Kidney tubule cell (primary cell): ENCODE measurements around the gene CBX4.

ENCODE experiments used
- DNase-seq: peaks from one replicate; pipeline ENCODE4 v3.0.0-alpha.2; 2018; ENCODE audit warnings: low spot score

The CBX4 gene

GRCh38 chr17:79841369-79842135 lies 2.3 kb upstream of the CBX4 start:
- no peak for DNase-seq

- DNase-seq: no peak
These were observed 1.7 kb upstream of the CBX4 start for GRCh38 chr17:79840989-79841286.

- DNase-seq: no peak
These were observed 1.2 kb upstream of the CBX4 start for GRCh38 chr17:79840269-79840988.

- DNase-seq: peak; percentile 72
These were observed 542 bp downstream of the CBX4 start for GRCh38 chr17:79838522-79839274.

- DNase-seq: no peak
These were observed 1.2 kb downstream of the CBX4 start for GRCh38 chr17:79837888-79838521.

GRCh38 chr17:79836972-79837887 lies 2.0 kb downstream of the CBX4 start:
- peak; percentile 77 for DNase-seq

- no peak for DNase-seq
These were observed 2.7 kb downstream of the CBX4 start for GRCh38 chr17:79836510-79836971.

- no peak for DNase-seq
These were observed 3.2 kb downstream of the CBX4 start for GRCh38 chr17:79835953-79836509.

- no peak for DNase-seq
These were observed 3.8 kb downstream of the CBX4 start for GRCh38 chr17:79835470-79835899.

GRCh38 chr17:79834565-79835469 lies 4.4 kb downstream of the CBX4 start:
- peak; percentile 10 for DNase-seq

- DNase-seq: no peak
These were observed 5.3 kb downstream of the CBX4 start for GRCh38 chr17:79833744-79834564.

GRCh38 chr17:79833110-79833450 lies 6.2 kb downstream of the CBX4 start:
- no peak for DNase-seq

- peak; percentile 49 for DNase-seq
These were observed 6.8 kb downstream of the CBX4 start for GRCh38 chr17:79832218-79833109.

GRCh38 chr17:79831265-79832217 lies 7.7 kb downstream of the CBX4 start:
- DNase-seq: peak; percentile 37

- no peak for DNase-seq
These were observed 8.4 kb downstream of the CBX4 start for GRCh38 chr17:79830763-79831264.

GRCh38 chr17:79830303-79830702 lies 8.9 kb downstream of the CBX4 start:
- no peak for DNase-seq

GRCh38 chr17:79829457-79829856 lies 9.8 kb downstream of the CBX4 start:
- no peak for DNase-seq
